K562 (cell line): ENCODE measurements around the gene ATG7. TPM values are rescaled to one million over a fixed set of nuclear protein-coding genes. Genes with fewer than 3 reads are reported as not detected.
A peak's percentile ranks its signal among the peaks of the same experiment; 100 is the strongest.

Source experiments
- CC2D1A ChIP-seq: fragments of 450-650 bp; IDR thresholded peaks from 2 replicates; pipeline ENCODE4 v1.6.1; 2017; ENCODE audit warnings: mild to moderate bottlenecking
- E2F5 ChIP-seq: sonication (generic); formaldehyde crosslinking; IDR thresholded peaks from 2 replicates; pipeline ENCODE4 v1.8.0; 2022; ENCODE audit warnings: mild to moderate bottlenecking, missing genetic modification reagents
- GABPB1 ChIP-seq: sonication (generic); formaldehyde crosslinking; IDR thresholded peaks from 2 replicates; pipeline ENCODE4 v1.8.0; 2022; ENCODE audit warnings: mild to moderate bottlenecking, missing genetic modification reagents
- IFI16 ChIP-seq: fragments of 250-450 bp; sonication (Bioruptor Pico); IDR thresholded peaks from 2 replicates; pipeline ENCODE4 v2.1.2; 2022; ENCODE audit warnings: mild to moderate bottlenecking, inconsistent platforms
- MED1 ChIP-seq: sonication (generic); formaldehyde crosslinking; IDR thresholded peaks from 2 replicates; pipeline ENCODE4 v1.8.1; 2023; ENCODE audit warnings: missing genetic modification reagents, borderline replicate concordance
- NR1H2 ChIP-seq: sonication (generic); formaldehyde crosslinking; IDR thresholded peaks from 2 replicates; pipeline ENCODE4 v1.4.0; 2020; ENCODE audit warnings: mild to moderate bottlenecking, missing genetic modification reagents
- NR3C1 ChIP-seq: sonication (generic); formaldehyde crosslinking; IDR thresholded peaks from 2 replicates; pipeline ENCODE4 v1.8.1; 2022; ENCODE audit warnings: missing genetic modification reagents
- RBM15 ChIP-seq: fragments of 200-400 bp; formaldehyde crosslinking; IDR thresholded peaks from 2 replicates; pipeline ENCODE4 v1.6.1; 2018; ENCODE audit warnings: mild to moderate bottlenecking, low read length, moderate library complexity; ENCODE audit not compliant: insufficient read depth
- RBM34 ChIP-seq: fragments of 200-400 bp; formaldehyde crosslinking; IDR thresholded peaks from 2 replicates; pipeline ENCODE4 v1.6.1; 2018; ENCODE audit warnings: low read length, borderline replicate concordance; ENCODE audit not compliant: insufficient read depth
- RNF2 ChIP-seq: sonication (generic); IDR thresholded peaks from 2 replicates; pipeline ENCODE4 v1.6.1; 2016
- SMARCA4 ChIP-seq: fragments of 450-650 bp; IDR thresholded peaks from 2 replicates; pipeline ENCODE4 v1.6.1; 2016
- TRIM24 ChIP-seq, 2 experiments: fragments of 450-650 bp; IDR thresholded peaks; 2 replicates each; pipeline ENCODE4 v1.6.1; 2016
- VEZF1 ChIP-seq: fragments of 200-800 bp; sonication (Bioruptor generic); IDR thresholded peaks from 2 replicates; pipeline ENCODE4 v1.6.1; 2017; ENCODE audit warnings: missing genetic modification characterization, missing compliant biosample characterization
- ZNF512 ChIP-seq: IDR thresholded peaks from 2 replicates; pipeline ENCODE4 v1.6.1; 2016; ENCODE audit warnings: missing genetic modification characterization, missing compliant biosample characterization
- polyA plus RNA-seq, 8 experiments: library from polyadenylated mRNA; depleted of rRNA in 4 of 8; stranded (reverse) in 5 of 8; unstranded in 3 of 8; fragments of >200 nt; fragmentation: Nextera tagmentation in 2 of 8; fragmentation: Illumina TruSeq in 1 of 8; extraction: Ambion mirVana in 2 of 8; extraction: Trizol in 1 of 8; gene quantifications; 2 replicates each; pipeline versions ENCODE4 v1.2.1 to v1.2.3, GENCODE V29; 2011 to 2014; ENCODE audit warnings: inconsistent platforms in 1 of 8, missing spikeins in 1 of 8
- total RNA-seq, 7 experiments: library from RNA; depleted of rRNA in 6 of 7; stranded (reverse); fragments of >200 nt in 6 of 7; fragmentation: Illumina TruSeq in 2 of 7; extraction: Trizol in 2 of 7; gene quantifications; 2 replicates each; pipeline versions ENCODE4 v1.2.1 to v1.2.3, GENCODE V29; 2011 to 2021; ENCODE audit warnings: low replicate concordance in 1 of 7
- TF ChIP-seq, protein P1 (sequence below), 2 experiments: fragments of 450-650 bp in 1 of 2; sonication (generic) in 1 of 2; formaldehyde crosslinking; conservative IDR thresholded peaks; 2 replicates each; pipeline versions ENCODE4 v1.4.0 to v1.8.1; 2020 to 2022; ENCODE audit warnings: mild to moderate bottlenecking in 1 of 2, missing genetic modification reagents in 1 of 2
- TF ChIP-seq, protein P2 (sequence below): sonication (generic); formaldehyde crosslinking; IDR thresholded peaks from 2 replicates; pipeline ENCODE4 v1.8.0; 2022; ENCODE audit warnings: mild to moderate bottlenecking, missing genetic modification reagents
- TF ChIP-seq, protein P3 (sequence below): sonication (generic); formaldehyde crosslinking; IDR thresholded peaks from 2 replicates; pipeline ENCODE4 v1.8.0; 2023; ENCODE audit warnings: mild to moderate bottlenecking, missing genetic modification reagents

ATG7 gene
- total and polyA plus RNA-seq, 9 of the 15 experiments (the other 6 are each of a cell fraction or from before 2014, with no cell fraction given): 18.3 to 45.3 (median 33.6) TPM

GRCh38 chr3:11509173-11510000 lies 237.2 kb downstream of the ATG7 start (continued):
- TF ChIP-seq, protein P1, sequence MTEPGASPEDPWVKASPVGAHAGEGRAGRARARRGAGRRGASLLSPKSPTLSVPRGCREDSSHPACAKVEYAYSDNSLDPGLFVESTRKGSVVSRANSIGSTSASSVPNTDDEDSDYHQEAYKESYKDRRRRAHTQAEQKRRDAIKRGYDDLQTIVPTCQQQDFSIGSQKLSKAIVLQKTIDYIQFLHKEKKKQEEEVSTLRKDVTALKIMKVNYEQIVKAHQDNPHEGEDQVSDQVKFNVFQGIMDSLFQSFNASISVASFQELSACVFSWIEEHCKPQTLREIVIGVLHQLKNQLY (CRISPR knock-in tag; conservative IDR thresholded peaks at IDR 0.05): no peak
- TF ChIP-seq VEZF1 (peak; percentile 27; the same call in 1 of the 2 replicates), NR3C1 (CRISPR knock-in tag) (no peak), MED1 (CRISPR knock-in tag) (no peak), IFI16 (CRISPR knock-in tag) (no peak), RNF2 (peak; percentile 25; the same call in 1 of the 2 replicates), NR1H2 (CRISPR knock-in tag) (no peak), TRIM24 (IDR thresholded peaks at IDR 0.05) (peak in 1 of 2 experiments; percentile 34; a peak in 1 of 4 replicates), GABPB1 (0 out of 2 replicates have a peak, but pooled peaks have one; percentile 26), SMARCA4 (peak; percentile 44; the same call in 1 of the 2 replicates), RBM34 (no peak), ZNF512 (tag) (no peak), E2F5 (CRISPR knock-in tag) (no peak), RBM15 (no peak), CC2D1A (0 out of 2 replicates have a peak, but pooled peaks have one; percentile 13)
- TF ChIP-seq, protein P2, sequence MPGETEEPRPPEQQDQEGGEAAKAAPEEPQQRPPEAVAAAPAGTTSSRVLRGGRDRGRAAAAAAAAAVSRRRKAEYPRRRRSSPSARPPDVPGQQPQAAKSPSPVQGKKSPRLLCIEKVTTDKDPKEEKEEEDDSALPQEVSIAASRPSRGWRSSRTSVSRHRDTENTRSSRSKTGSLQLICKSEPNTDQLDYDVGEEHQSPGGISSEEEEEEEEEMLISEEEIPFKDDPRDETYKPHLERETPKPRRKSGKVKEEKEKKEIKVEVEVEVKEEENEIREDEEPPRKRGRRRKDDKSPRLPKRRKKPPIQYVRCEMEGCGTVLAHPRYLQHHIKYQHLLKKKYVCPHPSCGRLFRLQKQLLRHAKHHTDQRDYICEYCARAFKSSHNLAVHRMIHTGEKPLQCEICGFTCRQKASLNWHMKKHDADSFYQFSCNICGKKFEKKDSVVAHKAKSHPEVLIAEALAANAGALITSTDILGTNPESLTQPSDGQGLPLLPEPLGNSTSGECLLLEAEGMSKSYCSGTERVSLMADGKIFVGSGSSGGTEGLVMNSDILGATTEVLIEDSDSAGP: peak; percentile 96
- TF ChIP-seq, protein P3, sequence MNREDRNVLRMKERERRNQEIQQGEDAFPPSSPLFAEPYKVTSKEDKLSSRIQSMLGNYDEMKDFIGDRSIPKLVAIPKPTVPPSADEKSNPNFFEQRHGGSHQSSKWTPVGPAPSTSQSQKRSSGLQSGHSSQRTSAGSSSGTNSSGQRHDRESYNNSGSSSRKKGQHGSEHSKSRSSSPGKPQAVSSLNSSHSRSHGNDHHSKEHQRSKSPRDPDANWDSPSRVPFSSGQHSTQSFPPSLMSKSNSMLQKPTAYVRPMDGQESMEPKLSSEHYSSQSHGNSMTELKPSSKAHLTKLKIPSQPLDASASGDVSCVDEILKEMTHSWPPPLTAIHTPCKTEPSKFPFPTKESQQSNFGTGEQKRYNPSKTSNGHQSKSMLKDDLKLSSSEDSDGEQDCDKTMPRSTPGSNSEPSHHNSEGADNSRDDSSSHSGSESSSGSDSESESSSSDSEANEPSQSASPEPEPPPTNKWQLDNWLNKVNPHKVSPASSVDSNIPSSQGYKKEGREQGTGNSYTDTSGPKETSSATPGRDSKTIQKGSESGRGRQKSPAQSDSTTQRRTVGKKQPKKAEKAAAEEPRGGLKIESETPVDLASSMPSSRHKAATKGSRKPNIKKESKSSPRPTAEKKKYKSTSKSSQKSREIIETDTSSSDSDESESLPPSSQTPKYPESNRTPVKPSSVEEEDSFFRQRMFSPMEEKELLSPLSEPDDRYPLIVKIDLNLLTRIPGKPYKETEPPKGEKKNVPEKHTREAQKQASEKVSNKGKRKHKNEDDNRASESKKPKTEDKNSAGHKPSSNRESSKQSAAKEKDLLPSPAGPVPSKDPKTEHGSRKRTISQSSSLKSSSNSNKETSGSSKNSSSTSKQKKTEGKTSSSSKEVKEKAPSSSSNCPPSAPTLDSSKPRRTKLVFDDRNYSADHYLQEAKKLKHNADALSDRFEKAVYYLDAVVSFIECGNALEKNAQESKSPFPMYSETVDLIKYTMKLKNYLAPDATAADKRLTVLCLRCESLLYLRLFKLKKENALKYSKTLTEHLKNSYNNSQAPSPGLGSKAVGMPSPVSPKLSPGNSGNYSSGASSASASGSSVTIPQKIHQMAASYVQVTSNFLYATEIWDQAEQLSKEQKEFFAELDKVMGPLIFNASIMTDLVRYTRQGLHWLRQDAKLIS (CRISPR knock-in tag): no peak
